ENCODE results near the gene SEMA6A. TPM values are rescaled to one million over a fixed set of nuclear protein-coding genes. Genes with fewer than 3 reads are reported as not detected.

Gene SEMA6A
- total and polyA plus RNA-seq, 9 of the 15 experiments (the other 6 are each of a cell fraction or from before 2014, with no cell fraction given): 0.04 to 0.42 (median 0.18) TPM; not detected in 5

DNA sequence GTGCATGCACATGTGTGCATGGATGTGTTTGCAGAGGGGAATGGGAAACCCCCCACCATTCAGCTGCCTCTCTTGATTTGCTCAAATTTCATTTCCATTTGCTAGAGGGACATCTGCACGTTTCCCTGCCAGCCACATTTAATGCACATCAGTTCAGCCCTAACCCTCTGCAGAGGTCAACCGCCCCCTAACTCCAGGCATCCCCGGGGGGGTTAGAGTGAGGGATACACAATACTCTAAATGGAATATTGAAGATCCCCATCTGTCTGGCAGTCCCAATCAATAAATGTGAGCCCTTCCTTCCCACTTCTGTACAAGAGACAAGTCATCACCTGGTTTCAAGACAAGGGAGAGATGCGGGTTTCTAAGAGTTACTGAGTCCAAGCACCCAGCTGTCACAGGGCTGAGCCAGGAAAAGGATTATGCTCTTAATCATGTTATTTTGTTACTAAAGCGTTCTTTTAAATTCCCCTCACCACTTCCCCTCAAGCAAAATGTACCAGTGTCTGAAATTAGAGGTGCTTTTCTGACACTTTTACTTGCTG, 134.1 kb downstream of the SEMA6A start:
- no peak overlapping the region for H2AFZ ChIP-seq (ENCODE audit: low read depth, low read length)
- POLR2A ChIA-PET: interaction anchor here (0.6 to 2.4 kb wide), 2 partner anchors 10 to 755 kb away, joined by 3 to 7 read pairs; no protein-coding TSS in a partner anchor

More for the DNA sequence above, 134.1 kb downstream of the SEMA6A start:
- Histone ChIP-seq H3K4me2 (ENCODE audit: insufficient read depth, low read length) (no peak overlapping the region), H4K20me1 (replicated peaks; ENCODE audit: control insufficient read depth, insufficient read depth, low read length) (no peaks in the 10 kb centered on the region), H3K27me3 (ENCODE audit: control insufficient read depth in 2 of 2, insufficient read depth in 2 of 2, low read length in 2 of 2) (peaks cover 0 to 9% of the 10 kb centered on the region in 2 experiments; a peak in 2 of 5 replicates), H3K9ac (ENCODE audit: insufficient read depth in 1 of 2, low read depth in 2 of 2, low read length in 2 of 2) (no peak overlapping the region), H3K27ac (ENCODE audit: extremely low read depth, low read depth, low read length) (no peak overlapping the region), H3K9me3 (replicated peaks; ENCODE audit: control insufficient read depth, insufficient read depth, low read depth, low read length) (no peaks in the 10 kb centered on the region), H3K4me1 (replicated peaks in 1 of 2; ENCODE audit: control insufficient read depth in 2 of 2, insufficient read depth in 2 of 2, low read length in 2 of 2) (peaks cover 0 to 8% of the 10 kb centered on the region in 2 experiments; a peak in 1 of 5 replicates), H3K4me3 (no peak overlapping the region), H3K36me3 (ENCODE audit: control insufficient read depth, insufficient read depth, low read length) (no peaks in the 10 kb centered on the region), H3K9me1 (ENCODE audit: control insufficient read depth, insufficient read depth, low read length) (no peaks in the 10 kb centered on the region), H3K79me2 (ENCODE audit: control insufficient read depth, insufficient read depth, low read length) (no peaks in the 10 kb centered on the region)
- DNase-seq (ENCODE audit: extremely low read depth in 1 of 4, low spot score in 3 of 4): no peak
- no peak for ATAC-seq
- in situ Hi-C loops (cut with MboI): no loop called here
- no TSS peak for BruUV-seq (replicated peaks)
- WGBS (ENCODE audit: insufficient coverage, low coverage, missing lambda C conversion rate): 7% methylated on average over 4 of the region's 5 CpGs
- TF ChIP-seq, protein P1, sequence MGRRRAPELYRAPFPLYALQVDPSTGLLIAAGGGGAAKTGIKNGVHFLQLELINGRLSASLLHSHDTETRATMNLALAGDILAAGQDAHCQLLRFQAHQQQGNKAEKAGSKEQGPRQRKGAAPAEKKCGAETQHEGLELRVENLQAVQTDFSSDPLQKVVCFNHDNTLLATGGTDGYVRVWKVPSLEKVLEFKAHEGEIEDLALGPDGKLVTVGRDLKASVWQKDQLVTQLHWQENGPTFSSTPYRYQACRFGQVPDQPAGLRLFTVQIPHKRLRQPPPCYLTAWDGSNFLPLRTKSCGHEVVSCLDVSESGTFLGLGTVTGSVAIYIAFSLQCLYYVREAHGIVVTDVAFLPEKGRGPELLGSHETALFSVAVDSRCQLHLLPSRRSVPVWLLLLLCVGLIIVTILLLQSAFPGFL (CRISPR knock-in tag; IDR thresholded peaks at IDR 0.05): no peak
- TF ChIP-seq TAF7 (tag; IDR thresholded peaks at IDR 0.05): no peak
- TF ChIP-seq, protein P2, sequence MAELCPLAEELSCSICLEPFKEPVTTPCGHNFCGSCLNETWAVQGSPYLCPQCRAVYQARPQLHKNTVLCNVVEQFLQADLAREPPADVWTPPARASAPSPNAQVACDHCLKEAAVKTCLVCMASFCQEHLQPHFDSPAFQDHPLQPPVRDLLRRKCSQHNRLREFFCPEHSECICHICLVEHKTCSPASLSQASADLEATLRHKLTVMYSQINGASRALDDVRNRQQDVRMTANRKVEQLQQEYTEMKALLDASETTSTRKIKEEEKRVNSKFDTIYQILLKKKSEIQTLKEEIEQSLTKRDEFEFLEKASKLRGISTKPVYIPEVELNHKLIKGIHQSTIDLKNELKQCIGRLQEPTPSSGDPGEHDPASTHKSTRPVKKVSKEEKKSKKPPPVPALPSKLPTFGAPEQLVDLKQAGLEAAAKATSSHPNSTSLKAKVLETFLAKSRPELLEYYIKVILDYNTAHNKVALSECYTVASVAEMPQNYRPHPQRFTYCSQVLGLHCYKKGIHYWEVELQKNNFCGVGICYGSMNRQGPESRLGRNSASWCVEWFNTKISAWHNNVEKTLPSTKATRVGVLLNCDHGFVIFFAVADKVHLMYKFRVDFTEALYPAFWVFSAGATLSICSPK (IDR thresholded peaks at IDR 0.05; ENCODE audit: borderline replicate concordance): no peak
- TF ChIP-seq, protein P3, sequence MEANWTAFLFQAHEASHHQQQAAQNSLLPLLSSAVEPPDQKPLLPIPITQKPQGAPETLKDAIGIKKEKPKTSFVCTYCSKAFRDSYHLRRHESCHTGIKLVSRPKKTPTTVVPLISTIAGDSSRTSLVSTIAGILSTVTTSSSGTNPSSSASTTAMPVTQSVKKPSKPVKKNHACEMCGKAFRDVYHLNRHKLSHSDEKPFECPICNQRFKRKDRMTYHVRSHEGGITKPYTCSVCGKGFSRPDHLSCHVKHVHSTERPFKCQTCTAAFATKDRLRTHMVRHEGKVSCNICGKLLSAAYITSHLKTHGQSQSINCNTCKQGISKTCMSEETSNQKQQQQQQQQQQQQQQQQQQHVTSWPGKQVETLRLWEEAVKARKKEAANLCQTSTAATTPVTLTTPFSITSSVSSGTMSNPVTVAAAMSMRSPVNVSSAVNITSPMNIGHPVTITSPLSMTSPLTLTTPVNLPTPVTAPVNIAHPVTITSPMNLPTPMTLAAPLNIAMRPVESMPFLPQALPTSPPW (CRISPR knock-in tag; IDR thresholded peaks at IDR 0.05): no peak
- no peak for TF ChIP-seq NR2C2 (CRISPR knock-in tag; IDR thresholded peaks at IDR 0.05)
- TF ChIP-seq NR2C2 (tag; IDR thresholded peaks at IDR 0.05): no peak
- TF ChIP-seq ZSCAN29 (IDR thresholded peaks at IDR 0.05): no peak
- TF ChIP-seq ZNF174 (CRISPR knock-in tag; IDR thresholded peaks at IDR 0.05): no peak
- no peak for TF ChIP-seq TAF1 (IDR thresholded peaks at IDR 0.05; ENCODE audit: control insufficient read depth, extremely low read depth, insufficient read depth, low read length, severe bottlenecking)
- CTCF ChIA-PET (ENCODE audit: low intra/inter-chr PET ratio): no interaction called here
- intact Hi-C loops (cut with micrococcal nuclease): no loop called here
- no peak for FAIRE-seq

All from K562 (cell line).